Activated B cell treated with CpG ODN at 0.5 μM for 24 hours (primary cell): ENCODE measurements around the gene ITGA1. TPM values are rescaled to one million over a fixed set of nuclear protein-coding genes. Genes with fewer than 3 reads are reported as not detected.

Experiments
- ATAC-seq: fragments of 200-7000 bp; cut with Tn5 transposase; one replicate; pipeline ENCODE4 v1.10.0; 2021; ENCODE audit warnings: low read depth, mild to moderate bottlenecking, moderate library complexity
- CTCF ChIA-PET: fragments of 350-600 bp; sonication (Branson Sonifier 250); formaldehyde crosslinking; loops from one replicate; lab custom pipeline; 2021; ENCODE audit warnings: antibody characterized with exemption; lab: Charles Lee
- POLR2A ChIA-PET: fragments of 350-600 bp; sonication (Branson Sonifier 250); formaldehyde crosslinking; loops from one replicate; lab custom pipeline; 2021; ENCODE audit warnings: antibody characterized with exemption; lab: Charles Lee
- DNase-seq: peaks from one replicate; pipeline ENCODE4 v3.0.0; 2022
- H3K27ac Mint-ChIP-seq: one replicate; pipeline ENCODE4 v1.8.0; 2020; ENCODE audit warnings: mixed read lengths
- H3K27me3 Mint-ChIP-seq: one replicate; pipeline ENCODE4 v1.8.0; 2021; ENCODE audit warnings: mixed read lengths
- H3K36me3 Mint-ChIP-seq: one replicate; pipeline ENCODE4 v1.8.0; 2021; ENCODE audit warnings: low read depth, mixed read lengths
- H3K4me1 Mint-ChIP-seq: one replicate; pipeline ENCODE4 v1.8.0; 2021; ENCODE audit warnings: mixed read lengths
- H3K4me3 Mint-ChIP-seq: one replicate; pipeline ENCODE4 v1.8.0; 2020; ENCODE audit warnings: mild to moderate bottlenecking, mixed read lengths
- H3K9me3 Mint-ChIP-seq: one replicate; pipeline ENCODE4 v1.8.0; 2020; ENCODE audit warnings: mixed read lengths
- intact Hi-C: fragments of 100-400 bp; cut with micrococcal nuclease; formaldehyde crosslinking; loops from one replicate; pipeline ENCODE4 v1.15.1; 2024
- total RNA-seq: library from RNA; stranded (reverse); gene quantifications from 2 replicates; pipeline ENCODE4 v1.2.3, GENCODE V29; 2022
- TF ChIP-seq, protein P1 (sequence below): fragments of 200-600 bp; IDR thresholded peaks from one replicate; pipeline ENCODE4 v1.8.0; 2022; ENCODE audit warnings: antibody characterized with exemption, mild to moderate bottlenecking

ITGA1 gene
- total RNA-seq, 1 donor from 2014 or later = 34.0 TPM

DNA sequence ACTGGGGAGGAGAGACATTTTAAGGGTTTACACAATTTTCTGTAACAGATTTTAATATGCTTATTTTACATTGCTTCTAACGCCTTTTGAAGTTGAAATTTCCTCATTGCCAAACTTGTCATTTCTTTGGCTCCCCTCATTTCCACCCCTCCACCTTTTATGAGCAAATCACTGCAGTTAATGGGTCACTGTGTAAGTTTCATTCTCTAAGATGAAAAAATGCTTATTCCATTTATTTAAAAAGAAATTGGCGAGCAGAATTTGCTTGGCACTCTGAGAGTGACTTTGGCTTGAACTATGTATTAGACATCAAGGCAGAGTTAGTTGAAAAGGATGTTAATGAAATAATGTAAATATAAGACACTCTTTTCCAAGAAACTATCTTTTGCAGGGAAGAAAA is 66.6 kb downstream of the ITGA1 start:
- H3K4me1 Mint-ChIP-seq = no peaks in the 10 kb centered on the region
- no peak for DNase-seq
- ChIA-PET POLR2A (no interaction called here), CTCF (no interaction called here)
- no peak for ATAC-seq
- intact Hi-C loops = no loop called here
- peaks cover under 1% of the 10 kb centered on the region for H3K9me3 Mint-ChIP-seq
- H3K4me3 Mint-ChIP-seq = no peak overlapping the region
- no peaks in the 10 kb centered on the region for H3K36me3 Mint-ChIP-seq
- no peak overlapping the region for H3K27ac Mint-ChIP-seq
- peaks cover 5% of the 10 kb centered on the region for H3K27me3 Mint-ChIP-seq
- TF ChIP-seq, protein P1, sequence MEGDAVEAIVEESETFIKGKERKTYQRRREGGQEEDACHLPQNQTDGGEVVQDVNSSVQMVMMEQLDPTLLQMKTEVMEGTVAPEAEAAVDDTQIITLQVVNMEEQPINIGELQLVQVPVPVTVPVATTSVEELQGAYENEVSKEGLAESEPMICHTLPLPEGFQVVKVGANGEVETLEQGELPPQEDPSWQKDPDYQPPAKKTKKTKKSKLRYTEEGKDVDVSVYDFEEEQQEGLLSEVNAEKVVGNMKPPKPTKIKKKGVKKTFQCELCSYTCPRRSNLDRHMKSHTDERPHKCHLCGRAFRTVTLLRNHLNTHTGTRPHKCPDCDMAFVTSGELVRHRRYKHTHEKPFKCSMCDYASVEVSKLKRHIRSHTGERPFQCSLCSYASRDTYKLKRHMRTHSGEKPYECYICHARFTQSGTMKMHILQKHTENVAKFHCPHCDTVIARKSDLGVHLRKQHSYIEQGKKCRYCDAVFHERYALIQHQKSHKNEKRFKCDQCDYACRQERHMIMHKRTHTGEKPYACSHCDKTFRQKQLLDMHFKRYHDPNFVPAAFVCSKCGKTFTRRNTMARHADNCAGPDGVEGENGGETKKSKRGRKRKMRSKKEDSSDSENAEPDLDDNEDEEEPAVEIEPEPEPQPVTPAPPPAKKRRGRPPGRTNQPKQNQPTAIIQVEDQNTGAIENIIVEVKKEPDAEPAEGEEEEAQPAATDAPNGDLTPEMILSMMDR = no peak

DNA sequence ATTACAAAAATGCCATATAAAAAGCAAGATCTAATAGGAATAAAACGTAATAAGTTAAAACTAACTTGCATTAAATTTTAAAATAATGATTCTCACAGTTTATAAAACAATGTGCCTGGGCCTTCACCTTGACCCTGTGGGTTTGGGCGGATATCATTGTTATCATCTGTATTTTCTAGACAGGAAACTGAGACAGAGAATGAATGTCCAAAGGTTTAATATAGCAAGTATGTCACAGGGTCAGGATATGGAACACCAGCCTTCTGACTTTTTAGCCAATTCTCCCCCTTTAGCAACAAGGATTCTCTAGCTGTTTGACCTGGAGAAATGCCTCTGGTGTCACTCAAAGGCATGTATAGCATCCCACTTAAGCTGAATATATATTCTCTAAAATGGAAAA is 67.2 kb downstream of the ITGA1 start:
- no peak for ATAC-seq
- TF ChIP-seq, protein P1 = no peak
- CTCF ChIA-PET = interaction anchor here (1.2 kb wide), 1 partner anchor 11 kb away, joined by 4 read pairs; no protein-coding TSS in a partner anchor
- intact Hi-C loops = no loop called here
- Mint-ChIP-seq H3K4me3 (no peak overlapping the region), H3K36me3 (no peaks in the 10 kb centered on the region), H3K4me1 (no peaks in the 10 kb centered on the region), H3K9me3 (no peaks in the 10 kb centered on the region), H3K27ac (no peak overlapping the region), H3K27me3 (peaks cover 5% of the 10 kb centered on the region)
- POLR2A ChIA-PET = no interaction called here
- DNase-seq = no peak

DNA sequence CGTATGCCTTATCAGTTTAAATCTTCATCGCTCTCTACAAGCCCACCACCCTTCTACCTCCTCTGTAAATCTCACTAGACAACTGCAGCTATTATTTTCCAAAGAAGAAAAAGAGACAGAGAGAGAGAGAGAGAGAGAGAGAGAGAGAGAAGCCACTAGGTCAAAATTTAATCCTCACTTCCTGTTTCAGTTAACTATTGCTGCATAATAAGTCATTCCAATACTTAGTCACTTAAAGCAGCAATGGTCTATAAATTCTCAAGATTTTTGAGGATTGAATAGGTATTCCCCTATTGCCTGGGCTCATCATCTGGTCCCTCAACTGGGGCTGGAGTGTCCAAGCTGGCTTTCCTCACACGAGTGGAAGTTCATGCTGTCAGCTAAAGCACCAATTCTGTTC is 68.8 kb downstream of the ITGA1 start:
- TF ChIP-seq, protein P1 = no peak
- ChIA-PET CTCF (interaction anchor here (1.0 kb wide), 1 partner anchor 59 kb away, joined by 3 read pairs; no protein-coding TSS in a partner anchor), POLR2A (no interaction called here)
- ATAC-seq = no peak
- intact Hi-C loops = no loop called here
- no peak overlapping the region for H3K27ac Mint-ChIP-seq
- no peak for DNase-seq
- H3K9me3 Mint-ChIP-seq = no peaks in the 10 kb centered on the region
- no peak overlapping the region for H3K4me3 Mint-ChIP-seq
- H3K27me3 Mint-ChIP-seq = peaks cover 3% of the 10 kb centered on the region
- no peaks in the 10 kb centered on the region for H3K36me3 Mint-ChIP-seq
- no peaks in the 10 kb centered on the region for H3K4me1 Mint-ChIP-seq

DNA sequence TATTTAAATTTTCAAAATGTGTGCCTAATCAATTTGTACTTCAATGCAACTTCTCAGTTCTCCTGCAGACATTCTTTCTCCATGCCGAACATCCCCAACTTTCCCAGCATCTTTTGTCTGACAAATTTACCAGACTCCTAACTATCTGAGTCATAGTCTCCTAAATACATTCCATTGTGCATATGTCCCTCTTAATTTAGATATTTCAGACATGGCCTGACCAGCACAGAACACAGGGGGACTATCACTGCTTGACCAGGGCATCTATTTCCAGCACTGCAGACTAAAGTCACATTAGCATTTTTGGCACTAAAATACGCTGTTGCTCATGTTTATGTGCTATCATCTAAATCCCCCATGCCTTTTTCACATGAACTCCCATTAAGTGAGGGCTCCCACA is 71.9 kb downstream of the ITGA1 start:
- POLR2A ChIA-PET = no interaction called here
- Mint-ChIP-seq H3K4me1 (no peaks in the 10 kb centered on the region), H3K4me3 (no peak overlapping the region), H3K9me3 (no peaks in the 10 kb centered on the region), H3K27me3 (peaks cover 2% of the 10 kb centered on the region), H3K27ac (no peak overlapping the region), H3K36me3 (no peaks in the 10 kb centered on the region)
- DNase-seq = no peak
- CTCF ChIA-PET = no interaction called here
- TF ChIP-seq, protein P1 = no peak
- ATAC-seq = no peak
- intact Hi-C loops = no loop called here

DNA sequence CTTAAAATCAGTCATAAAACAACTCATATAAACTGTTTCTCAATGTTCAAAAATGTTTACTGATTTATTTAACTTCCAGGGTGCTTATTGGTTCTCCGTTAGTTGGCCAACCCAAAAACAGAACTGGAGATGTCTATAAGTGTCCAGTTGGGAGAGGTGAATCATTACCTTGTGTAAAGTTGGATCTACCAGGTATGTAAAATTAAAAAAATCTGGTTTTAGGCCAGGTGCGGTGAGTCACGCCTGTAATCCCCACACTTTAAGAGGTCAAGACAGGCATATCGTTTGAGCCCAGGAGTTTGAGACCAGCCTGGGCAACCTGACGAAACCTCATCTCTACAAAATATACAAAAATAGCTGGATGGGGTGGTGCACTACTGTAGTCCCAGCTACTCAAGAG is 73.7 kb downstream of the ITGA1 start:
- DNase-seq = no peak
- ChIA-PET POLR2A (interaction anchor here (0.6 kb wide), 1 partner anchor 80 kb away, joined by 5 read pairs; no protein-coding TSS in a partner anchor), CTCF (no interaction called here)
- intact Hi-C loops = no loop called here
- H3K9me3 Mint-ChIP-seq = no peaks in the 10 kb centered on the region
- TF ChIP-seq, protein P1 = no peak
- H3K27me3 Mint-ChIP-seq = no peaks in the 10 kb centered on the region
- no peaks in the 10 kb centered on the region for H3K4me1 Mint-ChIP-seq
- H3K27ac Mint-ChIP-seq = no peak overlapping the region
- H3K4me3 Mint-ChIP-seq = no peak overlapping the region
- ATAC-seq = no peak
- no peaks in the 10 kb centered on the region for H3K36me3 Mint-ChIP-seq
